HG03039 (cell line): Measurements from ENCODE around the gene PLXNA2.

Experiments used
- ATAC-seq: cut with Tn5 transposase; IDR thresholded peaks from one replicate; pipeline ENCODE4 v1.9.1; 2021; ENCODE audit warnings: mild to moderate bottlenecking, moderate library complexity; ENCODE audit not compliant: unreplicated experiment

PLXNA2 gene

DNA sequence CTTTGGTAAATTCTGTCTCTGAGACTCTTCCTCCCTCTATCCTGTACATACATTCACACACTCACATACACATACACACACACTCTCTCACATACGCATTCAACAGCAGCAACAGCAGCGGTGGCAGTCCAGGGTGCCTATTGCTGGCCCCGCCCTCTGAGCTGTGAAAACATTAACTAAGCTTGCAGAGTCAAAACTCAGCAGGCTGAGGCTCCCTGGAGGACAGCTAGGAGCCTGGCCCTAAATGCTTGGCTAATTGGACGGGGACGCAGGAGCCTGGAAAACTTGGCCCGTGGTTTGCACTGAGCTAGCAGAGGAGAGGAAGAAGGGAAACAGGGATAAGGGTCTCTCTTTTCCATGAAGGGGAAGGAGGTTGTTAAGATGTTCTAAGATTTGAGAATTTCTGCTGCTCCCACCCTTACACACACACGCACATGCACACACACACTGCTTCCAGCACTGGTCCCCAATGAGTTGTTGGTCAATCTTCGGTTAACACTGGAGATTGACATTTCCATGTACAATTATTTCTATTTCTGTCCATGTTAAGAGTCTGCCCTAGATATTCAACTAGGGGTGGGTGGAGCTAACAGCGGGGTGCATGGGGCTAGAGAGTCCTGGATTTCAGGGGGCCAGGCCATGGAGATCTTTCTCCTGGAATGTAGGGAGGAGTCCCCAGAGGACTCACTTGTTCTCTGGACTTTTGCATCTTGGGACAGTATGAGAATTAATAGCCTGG lies 94.2 kb downstream of the PLXNA2 start:
- no peak for ATAC-seq

DNA sequence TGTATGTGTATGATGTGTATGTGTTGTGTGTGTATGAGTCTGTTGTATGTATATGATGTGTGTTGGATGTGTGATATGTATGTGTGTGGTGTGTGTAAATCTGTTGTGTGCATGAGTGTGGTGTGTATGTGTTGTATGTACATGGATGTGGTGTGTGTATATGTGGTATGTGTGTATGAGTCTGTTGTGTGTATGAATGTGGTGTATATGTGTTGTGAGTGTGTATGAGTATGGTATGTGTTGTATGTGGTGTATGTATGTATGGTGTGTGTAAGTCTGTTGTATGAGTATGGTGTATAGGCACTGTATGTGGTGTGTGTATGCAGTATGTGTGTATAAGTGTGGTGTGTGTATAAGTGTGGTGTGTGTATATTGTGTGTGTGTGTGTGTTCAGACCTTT lies 95.0 kb downstream of the PLXNA2 start:
- no peak for ATAC-seq

DNA sequence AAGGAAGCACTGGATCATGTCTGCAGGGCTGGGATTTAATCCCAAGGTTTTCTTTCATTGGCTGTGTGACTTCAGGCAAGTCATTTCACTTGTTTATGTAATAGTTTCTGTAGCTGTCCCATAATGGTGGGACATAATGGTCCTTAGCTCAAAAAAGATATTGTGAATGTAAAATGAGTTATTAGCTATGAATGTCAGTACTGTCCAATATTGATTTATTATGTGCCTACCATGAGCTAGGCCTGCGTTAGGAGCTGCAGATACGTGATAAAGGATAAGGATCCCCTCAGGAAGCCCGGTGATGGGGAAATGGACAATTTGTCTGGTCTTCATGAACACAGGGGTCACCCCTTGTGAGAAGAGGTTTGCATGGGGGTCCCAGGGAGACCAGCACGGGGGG lies 95.8 kb downstream of the PLXNA2 start:
- no peak for ATAC-seq

DNA sequence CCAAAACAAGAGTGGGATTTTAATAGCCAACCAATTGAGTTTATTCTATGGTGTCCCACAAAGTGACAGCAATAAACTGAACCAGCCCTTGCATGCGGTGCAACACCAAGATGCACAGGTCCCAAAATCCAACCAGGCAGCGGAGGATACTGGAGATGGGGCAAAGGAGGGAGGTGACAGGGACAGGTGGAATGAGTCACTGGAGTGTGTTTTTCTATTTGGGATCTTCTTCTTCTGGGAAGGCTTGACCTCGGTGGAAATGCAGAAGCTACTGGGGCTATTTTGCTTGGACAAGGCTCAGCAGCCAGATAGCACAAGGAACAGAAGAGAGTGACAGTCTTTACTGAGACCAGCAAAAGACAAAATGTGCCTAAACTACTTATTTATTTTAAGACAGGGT lies 97.5 kb downstream of the PLXNA2 start:
- no peak for ATAC-seq

DNA sequence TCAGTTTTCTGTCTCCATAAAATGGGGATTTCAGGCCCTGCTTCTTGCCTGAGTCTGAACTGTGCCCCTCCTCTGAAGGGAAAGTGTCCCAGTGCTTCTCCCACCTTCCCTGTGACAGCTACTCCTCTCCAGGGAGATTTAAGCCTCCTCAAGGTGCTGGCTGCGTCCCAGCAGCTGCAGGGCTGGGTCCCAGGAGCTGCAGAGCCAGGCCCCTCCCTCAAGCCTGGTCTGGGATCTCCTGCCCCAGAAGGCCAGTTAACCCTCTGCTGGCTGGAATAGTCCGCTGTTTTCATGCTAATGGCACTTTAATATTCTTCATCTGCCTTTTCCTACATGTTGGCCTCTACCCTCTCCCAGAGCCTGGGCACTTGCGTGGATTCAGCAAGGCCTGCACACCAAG lies 99.0 kb downstream of the PLXNA2 start:
- ATAC-seq = no peak

DNA sequence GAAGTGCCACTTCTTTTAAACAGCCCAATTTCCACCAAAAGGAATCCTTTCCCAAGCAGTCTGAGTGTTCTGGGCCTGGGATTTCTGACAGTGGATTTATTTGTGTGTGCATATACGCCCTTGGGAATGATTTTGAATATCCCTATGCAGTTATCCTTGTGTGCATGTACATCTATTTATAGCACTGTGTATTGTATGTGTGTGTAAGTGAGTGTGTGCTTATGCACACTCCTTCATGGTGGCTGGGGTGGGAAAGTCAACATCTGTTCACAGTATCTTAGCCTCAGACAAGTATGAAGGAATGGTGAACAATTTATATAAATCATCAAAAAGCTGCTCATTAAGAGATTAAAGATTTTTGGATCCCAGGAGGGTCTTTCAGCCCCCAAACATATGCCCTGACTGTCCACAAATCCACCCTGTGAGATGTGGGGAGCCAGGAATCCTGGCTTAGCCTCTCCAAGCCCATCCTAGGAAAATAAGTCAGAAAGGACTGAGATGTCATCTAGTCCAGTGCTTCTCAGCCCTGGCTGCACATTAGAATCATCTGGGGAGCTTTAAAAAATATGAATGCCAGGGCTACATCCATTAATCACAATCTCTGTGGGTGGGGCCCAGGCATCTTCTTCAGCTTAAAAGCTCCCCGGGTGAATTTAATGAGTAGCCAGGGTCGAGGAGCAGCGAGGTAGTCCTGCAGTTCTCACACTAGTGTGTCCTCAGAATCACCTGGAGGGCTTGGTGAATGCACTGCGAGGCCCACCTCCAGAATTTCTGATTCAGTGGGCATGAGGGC lies 101.4 kb downstream of the PLXNA2 start:
- ATAC-seq = no peak

DNA sequence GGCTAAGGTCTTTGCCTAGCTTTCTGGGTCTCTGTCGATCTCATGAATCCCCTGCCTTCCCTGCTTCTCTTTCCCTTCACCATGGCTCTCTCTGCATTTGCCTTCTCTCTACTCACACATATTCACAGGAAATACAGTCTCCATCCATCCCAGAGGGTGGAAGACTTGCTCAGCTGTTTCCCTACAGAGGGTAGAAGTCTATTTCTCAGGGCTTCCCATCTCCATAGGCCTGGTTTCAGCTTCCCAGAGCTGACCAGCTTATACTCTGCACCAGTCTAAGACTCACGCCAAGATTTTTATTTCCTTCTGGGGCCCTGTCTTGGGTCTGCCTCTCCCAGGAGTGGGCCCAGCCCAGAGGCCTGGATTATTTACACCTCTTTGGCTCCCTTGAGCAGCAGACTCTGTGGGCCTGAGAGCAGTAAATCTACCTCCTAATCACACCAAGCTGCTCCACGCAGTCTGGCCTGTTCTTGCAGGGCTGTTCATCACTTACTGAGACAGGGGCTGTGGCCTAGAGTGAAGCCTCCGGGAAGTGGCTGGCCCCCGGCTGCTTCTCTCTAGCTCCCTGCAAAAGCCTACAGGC lies 102.5 kb downstream of the PLXNA2 start:
- ATAC-seq = no peak

DNA sequence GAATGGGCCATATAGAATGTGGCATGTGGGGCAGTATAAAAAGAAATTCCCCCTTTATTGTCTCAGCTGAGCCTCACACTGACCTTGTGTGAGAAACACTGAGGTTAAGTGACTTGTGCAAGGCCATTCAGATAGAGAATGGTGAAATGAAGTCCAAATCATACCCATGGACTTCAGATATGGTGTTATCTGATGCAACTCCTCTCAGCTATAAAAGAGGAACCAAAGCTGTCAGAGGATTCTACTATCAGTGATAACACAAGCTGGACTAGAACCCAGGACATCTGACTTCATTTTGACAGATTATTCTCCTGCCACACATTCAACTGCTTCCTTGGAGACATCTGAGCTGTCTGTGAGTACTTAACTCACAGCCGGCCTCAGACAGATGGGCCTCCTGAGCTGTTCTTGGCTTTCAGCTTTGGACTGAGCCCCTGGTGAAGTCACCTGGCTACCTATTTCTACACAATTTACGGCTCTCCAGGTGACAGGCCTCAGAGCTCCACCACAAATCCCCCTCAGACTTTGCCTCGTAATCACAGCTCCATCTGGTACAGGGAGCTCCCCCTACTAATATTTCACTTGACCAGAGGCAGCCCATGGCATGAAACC lies 104.6 kb downstream of the PLXNA2 start:
- no peak for ATAC-seq

DNA sequence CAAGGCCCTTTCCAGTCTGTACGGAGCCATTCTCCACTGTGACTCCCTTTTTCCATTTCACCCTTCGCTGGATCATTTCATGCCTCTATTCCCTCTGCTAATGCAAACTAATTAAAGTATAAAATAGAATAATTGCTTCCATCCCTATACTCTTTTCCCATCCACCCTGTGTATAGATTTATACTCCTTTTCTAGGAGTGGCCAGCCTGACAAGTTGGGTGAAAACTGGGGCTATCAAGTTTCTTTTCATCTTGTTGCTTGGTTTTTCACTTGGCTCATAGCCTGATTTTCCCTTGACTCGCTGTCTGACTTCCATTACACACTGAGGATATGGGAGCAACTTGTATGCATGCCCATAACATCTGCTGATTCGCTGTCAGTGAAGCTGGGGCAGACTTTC lies 107.0 kb downstream of the PLXNA2 start:
- ATAC-seq = no peak

DNA sequence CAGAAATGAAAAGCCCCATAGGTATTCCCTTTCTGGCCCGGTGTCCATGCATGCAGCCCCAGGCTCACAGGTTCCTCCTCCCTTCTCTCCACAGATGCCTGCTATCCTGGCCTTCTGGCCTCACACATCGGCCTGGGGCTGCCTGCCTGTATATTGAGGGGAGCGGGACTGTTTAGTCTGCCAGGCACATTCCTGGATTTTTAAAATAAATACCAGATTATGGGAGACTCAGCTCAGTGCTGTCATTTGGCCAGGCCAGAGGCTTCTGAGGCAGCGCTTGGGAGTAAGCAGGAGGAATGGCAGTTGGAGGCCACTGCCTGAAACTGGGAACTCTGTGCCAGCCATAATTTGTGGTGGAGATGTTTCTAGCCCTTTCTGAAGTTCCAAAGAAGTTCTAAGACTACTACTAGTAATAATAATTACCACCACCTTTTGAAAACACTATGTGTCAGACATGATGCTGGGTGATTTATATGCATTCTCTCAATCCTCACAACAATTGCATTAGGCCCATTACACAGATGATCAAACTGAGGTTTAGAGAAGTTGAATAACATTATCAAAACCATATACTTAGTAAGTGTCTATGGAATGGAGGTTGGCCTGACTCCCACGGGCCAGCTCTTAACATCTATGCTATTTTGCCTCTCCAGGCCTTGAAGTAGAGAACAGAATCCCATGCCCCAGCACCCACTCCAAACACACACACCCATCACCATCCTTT lies 107.6 kb downstream of the PLXNA2 start:
- ATAC-seq = no peak

DNA sequence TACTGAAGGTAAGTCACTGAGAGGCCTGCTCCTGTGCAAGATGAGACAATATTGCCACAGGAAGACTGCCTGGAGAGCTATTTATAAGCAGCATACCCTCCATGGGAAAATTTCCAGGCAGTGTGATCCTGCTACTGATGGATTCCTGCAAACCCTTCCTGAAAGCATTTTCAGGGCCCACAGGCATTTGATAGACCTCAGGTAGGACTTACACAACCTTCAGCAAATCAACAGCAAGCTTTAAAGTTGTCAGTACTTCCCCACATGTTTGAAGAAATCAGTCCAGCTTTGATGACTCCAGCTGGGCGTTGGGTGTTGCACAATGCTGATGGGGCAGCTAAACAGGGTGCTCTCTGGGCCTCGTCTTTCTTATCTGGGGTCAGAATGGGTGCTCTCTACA lies 108.8 kb downstream of the PLXNA2 start:
- ATAC-seq = no peak

DNA sequence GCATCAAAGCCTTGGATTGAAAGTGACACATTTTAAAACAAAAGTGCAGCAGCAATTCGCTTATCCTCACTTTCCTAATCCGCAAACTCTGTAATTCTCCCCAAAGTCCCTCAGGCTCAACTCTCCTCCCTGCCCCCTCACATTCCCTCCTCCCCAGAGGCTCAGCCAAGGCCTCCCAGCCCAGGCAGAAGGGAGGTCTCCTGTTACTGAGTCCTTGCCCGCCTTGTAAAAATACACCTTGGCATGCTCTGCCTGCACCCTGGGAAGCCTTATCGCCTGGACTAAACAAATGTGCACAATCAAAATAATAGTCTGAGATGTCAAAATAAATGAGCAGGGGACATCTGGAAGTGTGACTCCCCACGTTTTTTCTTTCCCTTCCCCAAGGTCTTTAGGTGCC lies 109.7 kb downstream of the PLXNA2 start:
- no peak for ATAC-seq

DNA sequence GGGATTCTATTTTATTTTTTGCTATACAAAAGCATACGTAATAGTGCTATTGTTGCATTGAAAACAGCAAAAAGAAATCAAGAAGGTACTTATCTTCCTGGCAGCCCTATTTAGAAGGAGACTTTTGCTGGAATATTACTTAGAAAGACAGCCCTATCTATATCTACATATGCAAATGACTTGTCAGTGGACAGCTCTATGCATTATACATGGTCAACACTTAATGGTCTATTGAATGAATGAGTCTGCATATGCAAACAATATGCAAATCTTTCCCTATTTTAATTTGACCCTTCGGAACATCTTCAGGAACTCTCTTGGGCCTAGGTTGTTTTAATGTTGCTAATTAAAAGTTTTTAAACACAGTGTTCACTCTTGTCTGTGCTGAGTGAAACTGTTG lies 110.8 kb downstream of the PLXNA2 start:
- no peak for ATAC-seq

DNA sequence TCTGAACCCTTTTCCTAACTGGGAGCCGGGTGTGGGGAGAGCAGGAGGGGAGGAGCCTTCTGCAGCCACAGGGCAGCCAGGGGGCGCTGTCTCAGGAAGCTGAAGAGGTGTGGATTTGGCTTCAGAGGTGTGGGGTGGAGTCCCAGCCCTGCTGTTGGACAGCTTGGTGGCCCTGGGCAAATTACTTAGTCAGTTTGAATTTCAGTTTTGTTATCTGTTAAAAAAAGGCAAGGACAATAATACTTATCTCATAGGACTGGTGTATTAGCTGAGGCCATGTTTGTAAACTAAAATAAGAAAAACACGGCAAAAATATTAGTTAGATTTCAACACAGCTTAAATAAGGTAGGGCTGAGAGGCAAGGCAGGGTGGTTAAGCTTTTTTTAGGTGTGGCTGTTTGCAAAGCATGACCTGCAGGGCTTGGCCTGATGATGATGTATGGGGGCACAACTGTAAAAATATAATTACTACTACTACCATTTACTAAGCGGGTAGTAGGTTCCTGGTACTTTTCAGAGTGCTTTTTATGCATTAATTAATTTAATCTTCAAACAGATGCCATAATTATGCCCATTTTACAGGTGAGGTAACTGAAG lies 111.8 kb downstream of the PLXNA2 start:
- ATAC-seq = peak; percentile 93

DNA sequence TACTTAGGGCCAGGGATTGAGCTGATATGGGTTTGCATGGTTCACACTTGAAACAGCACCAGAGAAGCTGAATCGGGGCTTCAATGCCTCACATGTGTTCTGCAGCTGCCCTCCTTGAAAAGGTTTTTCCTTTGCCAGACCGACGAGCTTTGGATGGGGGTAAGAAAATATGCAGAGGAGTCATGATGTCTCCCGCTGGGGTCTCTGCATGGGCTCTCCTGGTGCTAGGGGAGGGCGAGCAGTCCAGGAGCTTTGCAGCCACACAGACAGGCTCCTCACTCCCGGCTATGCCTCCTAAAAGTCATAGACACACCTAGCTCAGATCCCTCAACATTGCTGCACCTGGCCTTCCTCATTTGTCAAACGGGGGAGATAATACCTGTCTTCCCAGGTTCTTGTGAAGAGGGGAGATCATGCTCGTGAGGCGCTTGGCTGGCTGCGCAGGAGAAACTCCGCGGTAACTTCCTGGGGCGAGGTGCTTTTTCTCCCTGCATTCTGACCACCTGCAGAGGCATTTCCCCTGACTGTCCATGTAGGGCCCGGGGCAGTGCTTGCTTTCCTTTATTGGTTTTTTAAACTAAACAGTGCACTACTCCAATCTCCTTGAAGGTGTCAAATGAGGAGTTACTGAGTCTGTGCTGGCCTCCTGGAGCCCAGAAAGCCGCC lies 112.4 kb downstream of the PLXNA2 start:
- peak; percentile 23 for ATAC-seq

DNA sequence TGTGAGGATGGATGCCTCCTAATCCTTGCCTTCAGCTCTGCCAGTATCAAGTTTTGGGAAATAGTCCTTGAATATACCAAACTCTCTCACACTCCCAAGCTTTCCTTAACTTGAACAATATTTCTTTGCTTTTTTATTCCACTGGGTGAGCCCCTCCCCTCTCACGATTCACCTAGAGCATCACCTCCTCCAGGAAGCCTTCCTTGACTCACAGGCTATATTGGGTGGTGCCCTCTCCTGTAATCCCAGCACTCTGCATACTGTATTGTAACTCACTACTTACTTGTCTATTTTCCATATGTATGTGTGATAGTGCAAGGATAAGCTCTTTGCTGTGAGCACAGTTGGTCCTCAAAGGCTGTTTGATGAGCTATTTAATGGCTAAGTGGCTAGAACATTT lies 114.7 kb downstream of the PLXNA2 start:
- ATAC-seq = no peak

DNA sequence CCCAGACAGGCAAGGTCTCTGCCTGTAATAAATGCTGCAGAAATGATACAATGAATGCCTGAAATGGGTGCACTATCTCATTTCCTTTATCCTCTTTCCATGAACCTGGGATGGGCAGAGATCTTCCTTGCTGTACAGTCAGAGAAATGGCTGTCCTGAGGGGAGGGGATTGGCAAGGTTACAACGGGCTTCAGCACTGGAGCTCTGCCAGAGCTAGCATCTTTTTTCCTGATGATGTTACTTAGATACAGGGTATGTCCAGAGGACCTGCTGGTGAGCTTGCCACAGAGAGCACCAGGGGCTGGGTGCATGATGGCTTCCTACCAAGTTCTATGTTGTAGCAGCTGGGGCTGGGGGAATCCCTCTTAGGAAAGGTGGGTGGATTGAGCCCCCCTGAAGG lies 115.1 kb downstream of the PLXNA2 start:
- no peak for ATAC-seq

DNA sequence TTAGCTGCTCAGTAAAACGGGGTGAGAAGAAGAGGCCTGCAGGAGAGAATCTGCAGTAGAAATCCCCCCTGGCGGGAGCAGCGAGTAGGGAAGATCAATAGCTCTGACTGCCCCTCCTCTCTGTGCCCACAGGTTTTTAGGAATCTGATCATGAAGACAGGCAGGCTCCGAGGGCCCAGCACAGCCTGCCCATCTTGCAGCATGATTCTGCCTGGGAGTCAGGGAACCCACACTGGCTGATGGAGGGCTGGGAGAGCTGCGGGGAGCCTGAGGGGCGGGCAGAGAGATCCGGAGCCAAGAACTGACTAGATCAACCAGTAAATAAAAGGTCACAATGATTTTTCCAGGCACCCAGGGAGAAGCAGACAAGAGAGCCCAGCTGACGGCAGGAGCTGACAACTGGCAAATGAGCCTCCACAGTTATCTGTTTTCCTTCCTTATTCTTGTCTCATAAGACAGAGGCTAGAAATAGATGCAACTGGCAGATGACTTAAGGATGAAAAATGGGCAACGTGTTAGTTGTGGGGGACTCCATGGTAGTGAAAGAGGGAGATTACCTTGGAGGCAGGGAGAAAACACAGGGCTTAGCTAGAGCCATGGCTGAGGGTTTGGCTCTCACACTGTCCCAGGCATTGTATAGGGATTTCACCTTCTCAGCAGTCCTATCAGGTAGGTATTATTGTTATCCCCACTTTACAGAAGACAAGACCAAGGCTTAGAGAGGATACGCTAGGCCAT lies 116.2 kb downstream of the PLXNA2 start:
- ATAC-seq = no peak

DNA sequence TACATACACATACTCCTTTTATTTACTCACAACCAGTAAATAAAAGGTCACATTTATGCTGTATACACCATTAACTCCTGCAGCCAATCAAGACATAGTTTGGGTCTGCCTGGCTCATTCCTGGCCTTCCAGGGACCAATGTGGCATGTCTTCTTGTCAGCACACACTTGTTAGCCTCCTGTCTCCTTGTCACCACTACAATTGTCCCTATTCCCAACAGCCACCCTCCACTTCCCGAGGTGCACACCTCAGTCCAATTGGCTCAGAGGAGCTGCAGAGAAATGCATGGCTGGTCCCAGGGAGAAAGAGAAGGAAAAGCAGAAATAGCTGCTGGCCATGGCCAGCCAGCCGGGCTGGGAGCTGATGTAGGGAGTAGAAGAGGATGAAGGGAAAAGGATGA lies 116.9 kb downstream of the PLXNA2 start:
- ATAC-seq = no peak
